Smooth muscle cell (in vitro differentiated cells): Measurements from ENCODE around the gene EXOC2. TPM values are rescaled to one million over a fixed set of nuclear protein-coding genes. Genes with fewer than 3 reads are reported as not detected.

Experiments used
- DNase-seq: peaks from one replicate; lab custom pipeline; 2025; ENCODE audit not compliant: unreplicated experiment; lab: John Stamatoyannopoulos, UW
- H2AFZ ChIP-seq: fragments of 200-600 bp; sonication (generic); 2 replicates; pipeline ENCODE4 v1.6.0; 2016; ENCODE audit warnings: antibody characterized with exemption, low read depth, mild to moderate bottlenecking
- H3F3A ChIP-seq: fragments of 200-600 bp; sonication (generic); 2 replicates; pipeline ENCODE4 v1.6.0; 2017; ENCODE audit warnings: antibody characterized with exemption, low read depth
- H3K27ac ChIP-seq: fragments of 200-600 bp; sonication (generic); 2 replicates; pipeline ENCODE4 v1.5.1; 2016; ENCODE audit warnings: low read depth, mild to moderate bottlenecking
- H3K27me3 ChIP-seq: fragments of 200-600 bp; sonication (generic); 2 replicates; pipeline ENCODE4 v1.6.1; 2016; ENCODE audit warnings: low read depth, mild to moderate bottlenecking
- H3K36me3 ChIP-seq: fragments of 200-600 bp; sonication (generic); 2 replicates; pipeline ENCODE4 v1.5.1; 2016; ENCODE audit warnings: low read depth
- H3K4me1 ChIP-seq: fragments of 200-600 bp; sonication (generic); 2 replicates; pipeline ENCODE4 v1.5.1; 2016; ENCODE audit warnings: low read depth
- H3K4me2 ChIP-seq: fragments of 200-600 bp; sonication (generic); 2 replicates; pipeline ENCODE4 v1.6.0; 2016; ENCODE audit warnings: mild to moderate bottlenecking
- H3K4me3 ChIP-seq: fragments of 200-600 bp; sonication (generic); 2 replicates; pipeline ENCODE4 v1.5.1; 2016; ENCODE audit warnings: mild to moderate bottlenecking
- H3K79me2 ChIP-seq: fragments of 200-600 bp; sonication (generic); 2 replicates; pipeline ENCODE4 v1.6.0; 2016; ENCODE audit warnings: low read depth, mild to moderate bottlenecking
- H3K9ac ChIP-seq: fragments of 200-600 bp; sonication (generic); 2 replicates; pipeline ENCODE4 v1.6.0; 2016; ENCODE audit warnings: low read depth
- H3K9me3 ChIP-seq: fragments of 200-600 bp; sonication (generic); replicated peaks from 2 replicates; pipeline ENCODE4 v1.5.1; 2016; ENCODE audit warnings: low read depth
- H4K20me1 ChIP-seq: fragments of 200-600 bp; sonication (generic); 2 replicates; pipeline ENCODE4 v1.6.0; 2016; ENCODE audit warnings: low read depth
- WGBS: methylation state at CpG from one replicate; pipeline ENCODE4 v1.1.7; 2016; ENCODE audit warnings: low lambda C conversion rate; 5-methylcytosine and 5-hydroxymethylcytosine counted together
- polyA plus RNA-seq: library from polyadenylated mRNA; unstranded; fragments of >200 nt; fragmentation: Nextera tagmentation; extraction: Ambion mirVana; gene quantifications from 2 replicates; pipeline ENCODE4 v1.2.1, GENCODE V29; 2016
- total RNA-seq: library from RNA; depleted of rRNA; stranded (reverse); fragments of >200 nt; gene quantifications from 2 replicates; pipeline ENCODE4 v1.2.3, GENCODE V29; 2014
- TF ChIP-seq, protein P1 (sequence below): fragments of 200-600 bp; sonication (generic); IDR thresholded peaks from 2 replicates; pipeline ENCODE4 v1.5.1; 2017; ENCODE audit warnings: borderline replicate concordance, mild to moderate bottlenecking, antibody characterized with exemption; ENCODE audit not compliant: insufficient read depth, poor library complexity, severe bottlenecking

Gene EXOC2
- total and polyA plus RNA-seq, 2 experiments from 2014 or later = 21.9 to 33.9 TPM

DNA sequence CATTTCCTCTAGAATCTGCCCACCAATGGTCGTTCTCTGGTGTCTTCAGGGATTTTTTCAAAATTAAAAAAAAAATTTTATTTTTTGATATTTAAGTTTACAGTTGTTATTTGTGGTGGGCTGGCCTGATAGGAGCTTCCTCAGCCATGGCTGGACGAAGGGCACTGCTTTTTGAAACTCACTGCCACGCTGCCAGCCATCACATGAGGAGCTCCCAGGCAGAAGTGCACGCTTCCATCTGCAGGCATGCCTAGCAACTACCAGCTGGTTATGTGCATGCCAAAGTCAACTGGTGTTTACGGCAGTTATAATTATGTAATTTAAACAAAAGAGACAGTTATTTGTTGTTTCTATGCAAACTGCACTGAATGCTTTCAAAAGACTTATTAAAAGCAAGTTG, 196.3 kb downstream of the EXOC2 start:
- DNase-seq = no peak
- 97% methylated on average over 5 of the region's 5 CpGs for WGBS
- H3K79me2 ChIP-seq = no peaks in the 10 kb centered on the region
- no peaks in the 10 kb centered on the region for H3K4me1 ChIP-seq
- H3F3A ChIP-seq = no peaks in the 10 kb centered on the region
- H3K27ac ChIP-seq = no peak overlapping the region
- H3K36me3 ChIP-seq = peaks cover 3% of the 10 kb centered on the region
- H2AFZ ChIP-seq = no peak overlapping the region
- H3K9ac ChIP-seq = no peak overlapping the region
- H3K4me2 ChIP-seq = no peak overlapping the region
- H3K9me3 ChIP-seq = no peaks in the 10 kb centered on the region
- H3K4me3 ChIP-seq = no peak overlapping the region
- no peaks in the 10 kb centered on the region for H3K27me3 ChIP-seq
- H4K20me1 ChIP-seq = no peaks in the 10 kb centered on the region
- TF ChIP-seq, protein P1, sequence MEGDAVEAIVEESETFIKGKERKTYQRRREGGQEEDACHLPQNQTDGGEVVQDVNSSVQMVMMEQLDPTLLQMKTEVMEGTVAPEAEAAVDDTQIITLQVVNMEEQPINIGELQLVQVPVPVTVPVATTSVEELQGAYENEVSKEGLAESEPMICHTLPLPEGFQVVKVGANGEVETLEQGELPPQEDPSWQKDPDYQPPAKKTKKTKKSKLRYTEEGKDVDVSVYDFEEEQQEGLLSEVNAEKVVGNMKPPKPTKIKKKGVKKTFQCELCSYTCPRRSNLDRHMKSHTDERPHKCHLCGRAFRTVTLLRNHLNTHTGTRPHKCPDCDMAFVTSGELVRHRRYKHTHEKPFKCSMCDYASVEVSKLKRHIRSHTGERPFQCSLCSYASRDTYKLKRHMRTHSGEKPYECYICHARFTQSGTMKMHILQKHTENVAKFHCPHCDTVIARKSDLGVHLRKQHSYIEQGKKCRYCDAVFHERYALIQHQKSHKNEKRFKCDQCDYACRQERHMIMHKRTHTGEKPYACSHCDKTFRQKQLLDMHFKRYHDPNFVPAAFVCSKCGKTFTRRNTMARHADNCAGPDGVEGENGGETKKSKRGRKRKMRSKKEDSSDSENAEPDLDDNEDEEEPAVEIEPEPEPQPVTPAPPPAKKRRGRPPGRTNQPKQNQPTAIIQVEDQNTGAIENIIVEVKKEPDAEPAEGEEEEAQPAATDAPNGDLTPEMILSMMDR = no peak

DNA sequence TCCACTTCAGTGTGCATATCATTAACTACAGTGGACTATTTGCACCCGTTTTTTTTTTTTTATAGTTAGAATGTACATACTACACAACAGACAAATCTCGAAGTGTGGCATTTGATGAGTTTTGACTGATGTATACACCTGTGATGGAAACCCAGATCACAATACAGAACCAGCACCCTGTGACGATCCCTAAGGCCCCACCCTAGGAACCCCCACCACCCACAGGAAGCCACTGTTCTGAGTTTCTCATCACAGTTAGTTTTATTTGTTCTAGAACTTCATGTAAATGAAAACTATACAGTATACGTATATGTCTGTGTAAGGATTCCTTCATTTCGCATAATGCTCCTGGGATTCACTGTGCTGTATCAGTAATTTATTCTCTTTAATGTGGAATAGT, 198.5 kb downstream of the EXOC2 start:
- Histone ChIP-seq H3K4me1 (no peaks in the 10 kb centered on the region), H3K9ac (no peak overlapping the region), H3F3A (no peaks in the 10 kb centered on the region), H3K27me3 (no peaks in the 10 kb centered on the region), H3K27ac (no peak overlapping the region), H3K4me3 (no peak overlapping the region), H3K79me2 (no peaks in the 10 kb centered on the region), H3K36me3 (peaks cover 3% of the 10 kb centered on the region), H3K9me3 (no peaks in the 10 kb centered on the region), H2AFZ (no peak overlapping the region), H4K20me1 (no peaks in the 10 kb centered on the region), H3K4me2 (no peak overlapping the region)
- DNase-seq = no peak
- TF ChIP-seq, protein P1 = no peak
- 97% methylated on average over 5 of the region's 5 CpGs for WGBS

DNA sequence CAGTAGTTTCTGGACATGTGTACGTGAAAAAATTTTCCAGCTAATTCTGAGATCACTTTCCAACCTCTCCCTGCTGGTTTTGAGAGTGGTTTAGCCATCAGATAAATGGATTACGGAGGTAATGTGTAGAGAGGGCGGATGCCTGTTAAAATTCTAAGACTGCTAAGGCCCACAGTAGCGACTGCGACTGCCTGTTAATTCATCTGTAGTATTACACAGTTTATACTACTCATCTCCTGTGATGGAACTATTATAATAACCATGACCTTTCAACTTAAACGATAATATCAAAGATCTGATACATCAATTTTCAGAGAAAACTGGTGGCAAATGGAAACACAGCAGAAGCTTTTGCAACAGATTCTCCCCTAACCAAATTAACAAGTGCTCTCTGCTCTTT, 199.1 kb downstream of the EXOC2 start:
- no peak overlapping the region for H2AFZ ChIP-seq
- no peak overlapping the region for H3K4me2 ChIP-seq
- H3K27ac ChIP-seq = no peak overlapping the region
- WGBS = 76% methylated on average over 6 of the region's 6 CpGs
- no peaks in the 10 kb centered on the region for H3K9me3 ChIP-seq
- H3K4me3 ChIP-seq = no peak overlapping the region
- no peaks in the 10 kb centered on the region for H3K4me1 ChIP-seq
- no peaks in the 10 kb centered on the region for H3F3A ChIP-seq
- H3K27me3 ChIP-seq = no peaks in the 10 kb centered on the region
- peaks cover 4% of the 10 kb centered on the region for H3K36me3 ChIP-seq
- TF ChIP-seq, protein P1 = no peak
- no peaks in the 10 kb centered on the region for H3K79me2 ChIP-seq
- no peak overlapping the region for H3K9ac ChIP-seq
- no peaks in the 10 kb centered on the region for H4K20me1 ChIP-seq
- no peak for DNase-seq

DNA sequence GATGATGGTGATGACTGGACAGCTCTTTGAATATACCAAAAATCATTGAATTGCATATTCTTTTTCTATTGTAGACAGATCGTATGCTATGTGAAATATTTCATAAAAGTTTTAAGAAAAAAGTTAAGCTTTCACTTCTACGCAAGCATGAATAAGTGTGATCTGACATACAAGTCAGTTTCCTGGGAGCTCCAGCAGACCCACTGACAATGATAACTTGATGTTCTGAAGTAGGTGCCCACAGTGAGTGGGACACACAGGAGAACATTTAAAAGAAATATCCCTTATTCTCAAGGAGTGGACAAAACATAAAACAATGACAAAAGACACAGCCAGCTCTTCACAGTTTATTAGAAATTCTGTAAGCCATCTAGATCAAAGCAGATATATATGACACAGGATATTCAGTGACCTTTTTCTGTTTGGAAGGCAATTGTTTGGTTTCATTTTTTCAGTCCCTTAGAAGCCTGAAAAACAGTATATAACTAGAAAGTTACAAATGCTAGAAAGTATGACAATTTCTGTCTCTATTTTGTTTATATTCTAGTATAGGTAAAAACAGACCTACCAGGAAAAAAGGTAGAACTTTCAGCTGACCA, 200.0 kb downstream of the EXOC2 start:
- Histone ChIP-seq H3K4me3 (no peak overlapping the region), H4K20me1 (no peaks in the 10 kb centered on the region), H3K9me3 (no peaks in the 10 kb centered on the region), H3K4me2 (no peak overlapping the region), H3K4me1 (no peaks in the 10 kb centered on the region), H3K9ac (no peak overlapping the region), H3K36me3 (peaks cover 9% of the 10 kb centered on the region), H3F3A (no peaks in the 10 kb centered on the region), H3K79me2 (no peaks in the 10 kb centered on the region), H3K27me3 (no peaks in the 10 kb centered on the region), H2AFZ (no peak overlapping the region), H3K27ac (no peak overlapping the region)
- DNase-seq = no peak
- TF ChIP-seq, protein P1 = no peak
- WGBS = 97% methylated on average over 2 of the region's 2 CpGs
